GM08714 (cell line): ENCODE results near the gene FPGS.

ENCODE experiments used
- H3K4me3 ChIP-seq: fragments of 200-500 bp; sonication (Bioruptor generic); 2 replicates; pipeline ENCODE4 v1.5.1; 2014; ENCODE audit warnings: mild to moderate bottlenecking, low read length, inconsistent platforms
- ZNF274 ChIP-seq: IDR thresholded peaks from 2 replicates; pipeline ENCODE4 v1.6.1; 2012; ENCODE audit warnings: mild to moderate bottlenecking, low read depth, low read length

FPGS gene

GRCh38 chr9:127767410-127767809, 35.3 kb upstream of the FPGS start:
- no peak overlapping the region for H3K4me3 ChIP-seq

GRCh38 chr9:127767909-127768331, 34.8 kb upstream of the FPGS start:
- no peak overlapping the region for H3K4me3 ChIP-seq
- no peak for TF ChIP-seq ZNF274

More at GRCh38 chr9:127767410-127767809, 35.3 kb upstream of the FPGS start:
- no peak for TF ChIP-seq ZNF274

- no peak for TF ChIP-seq ZNF274
- no peak overlapping the region for H3K4me3 ChIP-seq
Measured at GRCh38 chr9:127768698-127769097, 34.0 kb upstream of the FPGS start.

- H3K4me3 ChIP-seq, result no peak overlapping the region
- TF ChIP-seq ZNF274, result no peak
Measured at GRCh38 chr9:127769101-127769500, 33.6 kb upstream of the FPGS start.

- no peak overlapping the region; the same call in 1 of the 2 replicates for H3K4me3 ChIP-seq
- TF ChIP-seq ZNF274, result no peak
Measured at GRCh38 chr9:127769929-127770582, 32.6 kb upstream of the FPGS start.

GRCh38 chr9:127770583-127770904, 32.1 kb upstream of the FPGS start:
- peak overlapping the region; percentile 49; the same call in 1 of the 2 replicates for H3K4me3 ChIP-seq
- TF ChIP-seq ZNF274, result no peak

GRCh38 chr9:127770905-127771569, 31.6 kb upstream of the FPGS start:
- TF ChIP-seq ZNF274, result no peak
- H3K4me3 ChIP-seq, result peak overlapping the region; percentile 49; the same call in 1 of the 2 replicates

- no peak overlapping the region; the same call in 1 of the 2 replicates for H3K4me3 ChIP-seq
- TF ChIP-seq ZNF274, result no peak
Measured at GRCh38 chr9:127771570-127772189, 31.0 kb upstream of the FPGS start.

GRCh38 chr9:127772603-127773002, 30.1 kb upstream of the FPGS start:
- H3K4me3 ChIP-seq, result no peak overlapping the region
- TF ChIP-seq ZNF274, result no peak

GRCh38 chr9:127773272-127773671, 29.4 kb upstream of the FPGS start:
- H3K4me3 ChIP-seq, result no peak overlapping the region
- no peak for TF ChIP-seq ZNF274

GRCh38 chr9:127773981-127774380, 28.7 kb upstream of the FPGS start:
- no peak overlapping the region for H3K4me3 ChIP-seq
- no peak for TF ChIP-seq ZNF274

GRCh38 chr9:127776195-127776923, 26.3 kb upstream of the FPGS start:
- peak overlapping the region; percentile 93; the same call in 1 of the 2 replicates for H3K4me3 ChIP-seq
- no peak for TF ChIP-seq ZNF274

GRCh38 chr9:127776924-127777289, 25.8 kb upstream of the FPGS start:
- peak overlapping the region; percentile 93; the same call in 1 of the 2 replicates for H3K4me3 ChIP-seq
- TF ChIP-seq ZNF274, result no peak

- no peak for TF ChIP-seq ZNF274
- peak overlapping the region; percentile 93 for H3K4me3 ChIP-seq
Measured at GRCh38 chr9:127777368-127777980, 25.2 kb upstream of the FPGS start.
